ENCODE measurements around the gene PAQR9. TPM values are rescaled to one million over a fixed set of nuclear protein-coding genes. Genes with fewer than 3 reads are reported as not detected.
A peak's percentile ranks its signal among the peaks of the same experiment; 100 is the strongest.

Gene PAQR9
- total RNA-seq, 2 donors from 2014 or later = 0.26 to 0.33 TPM

- TF ChIP-seq CTCF (IDR thresholded peaks at IDR 0.05) (no peak), POLR2A (IDR thresholded peaks at IDR 0.05) (no peak)
- DNase-seq (no peak), ATAC-seq (no peak)
- Histone ChIP-seq H3K27ac (peak overlapping the region in 1 of 4 donors; percentile 95), H3K36me3 (replicated peaks in 1 of 2; ENCODE audit: insufficient read depth in 1 of 2, low read depth in 2 of 2) (no peaks in the 10 kb centered on the region), H3K9me3 (no peaks in the 10 kb centered on the region), H3K4me1 (peaks cover 22% of the 10 kb centered on the region), H3K27me3 (no peaks in the 10 kb centered on the region), H3K4me3 (no peak overlapping the region)
- intact Hi-C loops (cut with DNase I) = no loop called here
- WGBS, 2 donors = 63 to 76% methylated on average over 4 of the region's 4 CpGs
These were observed 36.4 kb upstream of the PAQR9 start for GRCh38 chr3:142999881-143000280.

- no peak for TF ChIP-seq POLR2A (IDR thresholded peaks at IDR 0.05)
- no peak for TF ChIP-seq CTCF (IDR thresholded peaks at IDR 0.05)
- WGBS, 2 donors = 83% methylated on average over 3 of the region's 3 CpGs
- intact Hi-C loops (cut with DNase I) = no loop called here
These were observed 35.0 kb upstream of the PAQR9 start for GRCh38 chr3:142998439-142998838.

GRCh38 chr3:142997330-142997729 is 33.9 kb upstream of the PAQR9 start:
- no peak overlapping the region for H3K4me3 ChIP-seq
- no peaks in the 10 kb centered on the region for H3K36me3 ChIP-seq (replicated peaks in 1 of 2; ENCODE audit: insufficient read depth in 1 of 2, low read depth in 2 of 2)
- intact Hi-C loops (cut with DNase I) = no loop called here
- peaks cover 10% of the 10 kb centered on the region for H3K4me1 ChIP-seq
- ATAC-seq (no peak), DNase-seq (no peak)
- WGBS, 2 donors = 23 to 32% methylated on average over 2 of the region's 2 CpGs
- no peaks in the 10 kb centered on the region for H3K27me3 ChIP-seq
- TF ChIP-seq CTCF (IDR thresholded peaks at IDR 0.05) (no peak), POLR2A (IDR thresholded peaks at IDR 0.05) (no peak)
- no peaks in the 10 kb centered on the region for H3K9me3 ChIP-seq
- H3K27ac ChIP-seq = no peak overlapping the region

More at GRCh38 chr3:142998439-142998838, 35.0 kb upstream of the PAQR9 start:
- no peaks in the 10 kb centered on the region for H3K36me3 ChIP-seq (replicated peaks in 1 of 2; ENCODE audit: insufficient read depth in 1 of 2, low read depth in 2 of 2)
- H3K9me3 ChIP-seq = no peaks in the 10 kb centered on the region
- ATAC-seq (no peak), DNase-seq (no peak)
- no peak overlapping the region for H3K4me3 ChIP-seq
- no peaks in the 10 kb centered on the region for H3K27me3 ChIP-seq
- peaks cover 17% of the 10 kb centered on the region for H3K4me1 ChIP-seq
- H3K27ac ChIP-seq = no peak overlapping the region

- no peak overlapping the region for H3K4me3 ChIP-seq
- H3K9me3 ChIP-seq = no peaks in the 10 kb centered on the region
- peak; percentile 53 to 71 (median 64) for DNase-seq
- H3K27ac ChIP-seq = no peak overlapping the region
- peak; percentile 50 for ATAC-seq
- TF ChIP-seq POLR2A (IDR thresholded peaks at IDR 0.05) (no peak), CTCF (IDR thresholded peaks at IDR 0.05) (peak in 6 of 7 experiments; percentile 44 to 63 (median 62))
- H3K36me3 ChIP-seq (replicated peaks in 1 of 2; ENCODE audit: insufficient read depth in 1 of 2, low read depth in 2 of 2) = no peaks in the 10 kb centered on the region
- no peaks in the 10 kb centered on the region for H3K27me3 ChIP-seq
- WGBS, 2 donors = 17 to 20% methylated on average over 4 of the region's 4 CpGs
- no peaks in the 10 kb centered on the region for H3K4me1 ChIP-seq
- intact Hi-C loops (cut with DNase I) = loop anchor here (5.0 kb wide), 2 partner anchors 167 to 412 kb away; no protein-coding TSS in a partner anchor
These were observed 30.5 kb upstream of the PAQR9 start for GRCh38 chr3:142993958-142994442.

GRCh38 chr3:142992323-142992722 is 28.8 kb upstream of the PAQR9 start:
- no peaks in the 10 kb centered on the region for H3K4me1 ChIP-seq

More at GRCh38 chr3:142992323-142992722, 28.8 kb upstream of the PAQR9 start:
- no peak for DNase-seq
- intact Hi-C loops (cut with DNase I) = loop anchor here (5.0 kb wide), 2 partner anchors 165 to 410 kb away; no protein-coding TSS in a partner anchor
- ATAC-seq = no peak
- no peak overlapping the region for H3K27ac ChIP-seq
- no peak overlapping the region for H3K4me3 ChIP-seq
- H3K27me3 ChIP-seq = no peaks in the 10 kb centered on the region
- WGBS, 2 donors = 60 to 66% methylated on average over 7 of the region's 7 CpGs
- H3K36me3 ChIP-seq (replicated peaks in 1 of 2; ENCODE audit: insufficient read depth in 1 of 2, low read depth in 2 of 2) = no peaks in the 10 kb centered on the region
- TF ChIP-seq CTCF (IDR thresholded peaks at IDR 0.05) (no peak), POLR2A (IDR thresholded peaks at IDR 0.05) (no peak)
- H3K9me3 ChIP-seq = no peaks in the 10 kb centered on the region
